H9 (cell line): ENCODE data around the gene ROCK1. TPM values are rescaled to one million over a fixed set of nuclear protein-coding genes. Genes with fewer than 3 reads are reported as not detected.

Experiments
- DNase-seq: peaks from one replicate; pipeline ENCODE4 v3.0.0-alpha.2; 2017
- H2AFZ ChIP-seq: one replicate; pipeline ENCODE4 v1.6.1; 2013; ENCODE audit warnings: mild to moderate bottlenecking, low read length, control low read depth, moderate library complexity
- H2AK5ac ChIP-seq: 2 replicates; pipeline ENCODE4 v1.6.1; 2013; ENCODE audit warnings: low read length, control low read depth, mixed read lengths; ENCODE audit not compliant: insufficient read length
- H2BK120ac ChIP-seq: one replicate; pipeline ENCODE4 v1.6.1; 2013; ENCODE audit warnings: low read depth, mild to moderate bottlenecking, low read length, control low read depth, inconsistent platforms; ENCODE audit not compliant: poor library complexity, severe bottlenecking
- H2BK12ac ChIP-seq: 2 replicates; pipeline ENCODE4 v1.6.1; 2013; ENCODE audit warnings: low read length, control low read depth, mixed read lengths, low read depth; ENCODE audit not compliant: insufficient read length
- H2BK15ac ChIP-seq: 2 replicates; pipeline ENCODE4 v1.6.1; 2013; ENCODE audit warnings: low read depth, low read length, control low read depth
- H2BK20ac ChIP-seq: one replicate; pipeline ENCODE4 v1.6.1; 2013; ENCODE audit warnings: low read depth, mild to moderate bottlenecking, low read length, control low read depth, inconsistent platforms; ENCODE audit not compliant: poor library complexity, severe bottlenecking
- H2BK5ac ChIP-seq: 2 replicates; pipeline ENCODE4 v1.6.1; 2013; ENCODE audit warnings: low read length, control low read depth, mixed read lengths; ENCODE audit not compliant: insufficient read length
- H3K14ac ChIP-seq: 2 replicates; pipeline ENCODE4 v1.6.1; 2013; ENCODE audit warnings: low read length, control low read depth; ENCODE audit not compliant: insufficient read depth
- H3K18ac ChIP-seq: 2 replicates; pipeline ENCODE4 v1.6.1; 2013; ENCODE audit warnings: low read depth, mild to moderate bottlenecking, mixed read lengths, low read length, control low read depth; ENCODE audit not compliant: insufficient read length
- H3K23ac ChIP-seq: 2 replicates; pipeline ENCODE4 v1.6.1; 2013; ENCODE audit warnings: low read length, control low read depth, mixed read lengths, low read depth; ENCODE audit not compliant: insufficient read length
- H3K23me2 ChIP-seq: 2 replicates; pipeline ENCODE4 v1.6.1; 2013; ENCODE audit warnings: low read depth, mild to moderate bottlenecking, mixed read lengths, low read length, control low read depth; ENCODE audit not compliant: insufficient read length, poor library complexity, severe bottlenecking
- H3K27ac ChIP-seq: 2 replicates; pipeline ENCODE4 v1.5.1; 2013; ENCODE audit warnings: low read length, control low read depth, mixed read lengths, low read depth; ENCODE audit not compliant: insufficient read length
- H3K27me3 ChIP-seq: 2 replicates; pipeline ENCODE4 v1.6.1; 2013; ENCODE audit warnings: low read length, control low read depth, inconsistent platforms; ENCODE audit not compliant: insufficient read depth
- H3K4ac ChIP-seq: 2 replicates; pipeline ENCODE4 v1.6.1; 2013; ENCODE audit warnings: low read depth, mild to moderate bottlenecking, control low read depth, inconsistent platforms, low read length, moderate library complexity
- H3K4me1 ChIP-seq: 2 replicates; pipeline ENCODE4 v1.6.1; 2013; ENCODE audit warnings: low read length, control low read depth, inconsistent platforms; ENCODE audit not compliant: insufficient read depth
- H3K4me2 ChIP-seq: 2 replicates; pipeline ENCODE4 v1.6.1; 2013; ENCODE audit warnings: low read length, control low read depth, mixed read lengths; ENCODE audit not compliant: insufficient read length, insufficient read depth
- H3K56ac ChIP-seq: 2 replicates; pipeline ENCODE4 v1.6.1; 2013; ENCODE audit warnings: low read depth, mild to moderate bottlenecking, mixed read lengths, low read length, control low read depth; ENCODE audit not compliant: insufficient read length
- H3K79me1 ChIP-seq: 2 replicates; pipeline ENCODE4 v1.6.1; 2013; ENCODE audit warnings: low read depth, mild to moderate bottlenecking, moderate library complexity, low read length, control low read depth, inconsistent platforms; ENCODE audit not compliant: insufficient read depth, poor library complexity, severe bottlenecking
- H3K79me2 ChIP-seq: 2 replicates; pipeline ENCODE4 v1.6.1; 2013; ENCODE audit warnings: low read length, control low read depth, inconsistent platforms; ENCODE audit not compliant: insufficient read depth
- H3K9ac ChIP-seq: 2 replicates; pipeline ENCODE4 v1.6.1; 2013; ENCODE audit warnings: low read length, control low read depth, mixed read lengths; ENCODE audit not compliant: insufficient read length; ENCODE audit errors: extremely low read depth
- H3K9me3 ChIP-seq: one replicate; pipeline ENCODE4 v1.6.1; 2013; ENCODE audit warnings: low read depth, low read length, inconsistent platforms; ENCODE audit not compliant: control insufficient read depth
- H3T11ph ChIP-seq: one replicate; pipeline ENCODE4 v1.6.1; 2013; ENCODE audit warnings: mild to moderate bottlenecking, low read length, control low read depth, inconsistent platforms
- H4K20me1 ChIP-seq: one replicate; pipeline ENCODE4 v1.6.1; 2013; ENCODE audit not compliant: control insufficient read depth, insufficient read length, insufficient read depth
- H4K5ac ChIP-seq: 2 replicates; pipeline ENCODE4 v1.6.1; 2013; ENCODE audit warnings: low read depth, mild to moderate bottlenecking, mixed read lengths, low read length, control low read depth; ENCODE audit not compliant: insufficient read length
- H4K8ac ChIP-seq: replicated peaks from 2 replicates; pipeline ENCODE4 v1.6.1; 2013; ENCODE audit warnings: low read length, control low read depth, mixed read lengths, low read depth; ENCODE audit not compliant: insufficient read length
- H4K91ac ChIP-seq: 2 replicates; pipeline ENCODE4 v1.6.1; 2013; ENCODE audit warnings: low read depth, mild to moderate bottlenecking, moderate library complexity, mixed read lengths, low read length, control low read depth; ENCODE audit not compliant: insufficient read length
- H3K27ac Mint-ChIP-seq, 3 experiments: 2 replicates in 2 of 3; 3 replicates in 1 of 3; pipeline ENCODE4 v1.8.0; 2020 to 2021; ENCODE audit warnings: mixed read lengths in 3 of 3, mild to moderate bottlenecking in 1 of 3, moderate library complexity in 1 of 3
- H3K27me3 Mint-ChIP-seq: 2 replicates; pipeline ENCODE4 v1.8.0; 2021; ENCODE audit warnings: low read depth, mild to moderate bottlenecking, moderate library complexity, mixed read lengths
- H3K36me3 Mint-ChIP-seq, 3 experiments: 2 replicates in 2 of 3; 3 replicates in 1 of 3; pipeline ENCODE4 v1.8.0; 2020 to 2021; ENCODE audit warnings: low read depth in 3 of 3, mixed read lengths in 3 of 3; ENCODE audit not compliant: insufficient read depth in 1 of 3
- H3K4me1 Mint-ChIP-seq, 2 experiments: 2 replicates each; pipeline ENCODE4 v1.8.0; 2020; ENCODE audit warnings: mixed read lengths in 2 of 2
- H3K4me3 Mint-ChIP-seq, 2 experiments: 2 replicates in 1 of 2; 3 replicates in 1 of 2; pipeline ENCODE4 v1.8.0; 2020 to 2021; ENCODE audit warnings: mild to moderate bottlenecking in 2 of 2, mixed read lengths in 2 of 2, moderate library complexity in 1 of 2
- H3K9me3 Mint-ChIP-seq, 2 experiments: 2 replicates in 1 of 2; 3 replicates in 1 of 2; pipeline ENCODE4 v1.8.0; 2020; ENCODE audit warnings: mild to moderate bottlenecking in 2 of 2, mixed read lengths in 2 of 2, moderate library complexity in 1 of 2
- WGBS: extraction: QIAGEN DNeasy Blood & Tissue Kit; methylation state at CpG from one replicate; pipeline ENCODE4 v1.1.7; 2013; ENCODE audit warnings: missing lambda C conversion rate, low lambda C conversion rate, mixed read lengths; ENCODE audit not compliant: insufficient read length; ENCODE audit errors: extremely low coverage; 5-methylcytosine and 5-hydroxymethylcytosine counted together
- total RNA-seq: library from RNA; stranded (reverse); gene quantifications from 2 replicates; pipeline ENCODE4 v1.2.1, GENCODE V29; 2021
- TF ChIP-seq, protein P1 (sequence below): fragments of 200-600 bp; sonication (generic); conservative IDR thresholded peaks from 3 replicates; pipeline ENCODE4 v1.8.0; 2021; ENCODE audit warnings: antibody characterized with exemption, mild to moderate bottlenecking

ROCK1 gene
- total RNA-seq, 1 experiment from 2014 or later, result 38.2 TPM

DNA sequence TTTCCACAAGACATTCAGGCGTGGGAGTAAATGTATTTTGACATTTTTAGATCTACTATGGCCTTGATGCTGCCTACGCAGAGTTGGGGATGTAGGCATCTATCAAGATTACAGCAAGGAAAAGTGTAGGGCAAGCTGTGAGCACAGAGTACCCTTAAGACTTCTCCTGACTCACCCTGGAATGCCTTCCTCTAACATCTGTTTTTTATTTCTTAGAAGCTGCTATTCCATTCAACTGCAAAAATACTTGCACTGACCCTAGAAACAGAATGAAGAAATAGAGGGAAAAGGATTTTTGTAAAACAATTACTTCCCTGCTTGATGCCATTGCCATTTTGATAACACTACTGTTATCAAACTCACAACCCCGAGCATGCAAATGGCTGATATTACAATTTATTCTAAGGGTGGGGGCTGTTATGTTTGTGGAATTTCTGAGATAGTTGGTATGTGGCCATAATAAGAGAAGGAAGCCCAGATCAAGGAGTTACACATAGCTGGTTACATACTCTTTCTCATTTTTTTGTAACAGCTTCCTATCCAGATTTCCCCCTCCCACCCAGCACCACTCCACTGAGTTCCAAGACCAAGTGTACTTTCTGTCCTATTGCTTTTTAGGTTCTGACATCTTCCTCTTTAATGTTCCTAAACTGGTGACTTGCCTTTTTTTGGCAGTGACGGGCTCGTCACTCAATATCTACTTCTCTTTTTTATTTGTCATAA, 6.0 kb upstream of the ROCK1 start:
- no peaks in the 10 kb centered on the region; a peak in 1 of 7 replicates for H3K36me3 Mint-ChIP-seq
- no CpG with 5 or more reads among the region's 5 CpGs for WGBS
- H3K4me1 ChIP-seq, result peaks cover 6% of the 10 kb centered on the region; the same call in 1 of the 2 replicates
- no peaks in the 10 kb centered on the region for H3K9me3 Mint-ChIP-seq
- peaks cover 12% of the 10 kb centered on the region for H3K27me3 Mint-ChIP-seq
- no peak overlapping the region; a peak in 2 of 5 replicates for H3K4me3 Mint-ChIP-seq
- no peaks in the 10 kb centered on the region for H3K23me2 ChIP-seq
- peak overlapping the region in 2 of 3 experiments; percentile 1 to 52; a peak in 1 of 7 replicates for H3K27ac Mint-ChIP-seq
- no peak overlapping the region for H2BK12ac ChIP-seq
- no peak overlapping the region for H4K5ac ChIP-seq
- DNase-seq, result no peak
- no peak overlapping the region for H2BK5ac ChIP-seq
- H3K79me1 ChIP-seq, result no peaks in the 10 kb centered on the region
- no peak overlapping the region for H3K27ac ChIP-seq
- TF ChIP-seq, protein P1, sequence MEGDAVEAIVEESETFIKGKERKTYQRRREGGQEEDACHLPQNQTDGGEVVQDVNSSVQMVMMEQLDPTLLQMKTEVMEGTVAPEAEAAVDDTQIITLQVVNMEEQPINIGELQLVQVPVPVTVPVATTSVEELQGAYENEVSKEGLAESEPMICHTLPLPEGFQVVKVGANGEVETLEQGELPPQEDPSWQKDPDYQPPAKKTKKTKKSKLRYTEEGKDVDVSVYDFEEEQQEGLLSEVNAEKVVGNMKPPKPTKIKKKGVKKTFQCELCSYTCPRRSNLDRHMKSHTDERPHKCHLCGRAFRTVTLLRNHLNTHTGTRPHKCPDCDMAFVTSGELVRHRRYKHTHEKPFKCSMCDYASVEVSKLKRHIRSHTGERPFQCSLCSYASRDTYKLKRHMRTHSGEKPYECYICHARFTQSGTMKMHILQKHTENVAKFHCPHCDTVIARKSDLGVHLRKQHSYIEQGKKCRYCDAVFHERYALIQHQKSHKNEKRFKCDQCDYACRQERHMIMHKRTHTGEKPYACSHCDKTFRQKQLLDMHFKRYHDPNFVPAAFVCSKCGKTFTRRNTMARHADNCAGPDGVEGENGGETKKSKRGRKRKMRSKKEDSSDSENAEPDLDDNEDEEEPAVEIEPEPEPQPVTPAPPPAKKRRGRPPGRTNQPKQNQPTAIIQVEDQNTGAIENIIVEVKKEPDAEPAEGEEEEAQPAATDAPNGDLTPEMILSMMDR, result no peak
- H3K23ac ChIP-seq, result no peak overlapping the region
- H2BK15ac ChIP-seq, result no peak overlapping the region
- no peak overlapping the region for H3K14ac ChIP-seq
- H3K18ac ChIP-seq, result no peak overlapping the region
- H4K8ac ChIP-seq, result no peak overlapping the region
- no peak overlapping the region for H3K9ac ChIP-seq
- no peaks in the 10 kb centered on the region for H3K79me2 ChIP-seq
- H3K4me1 Mint-ChIP-seq, result peaks cover 19 to 26% of the 10 kb centered on the region in 2 experiments
- no peak overlapping the region for H2AK5ac ChIP-seq
- no peak overlapping the region for H3K56ac ChIP-seq
- H4K20me1 ChIP-seq, result no peaks in the 10 kb centered on the region
- H3K4ac ChIP-seq, result no peak overlapping the region
- H3K9me3 ChIP-seq, result no peaks in the 10 kb centered on the region
- no peak overlapping the region for H2BK120ac ChIP-seq
- no peak overlapping the region for H3T11ph ChIP-seq
- peak overlapping the region; percentile 14 for H3K4me2 ChIP-seq
- no peaks in the 10 kb centered on the region for H3K27me3 ChIP-seq
- no peak overlapping the region for H2BK20ac ChIP-seq
- no peak overlapping the region for H2AFZ ChIP-seq
- H4K91ac ChIP-seq, result no peak overlapping the region
